Ishikawa (cell line): ENCODE results near the gene CMTR1.

Source experiments
- CEBPB ChIP-seq: IDR thresholded peaks from 2 replicates; pipeline ENCODE4 v1.6.1; 2012
- CREB1 ChIP-seq: IDR thresholded peaks from 2 replicates; pipeline ENCODE4 v1.6.1; 2012; ENCODE audit warnings: low read depth
- EGR1 ChIP-seq: IDR thresholded peaks from 2 replicates; pipeline ENCODE4 v1.6.1; 2012
- EP300 ChIP-seq: IDR thresholded peaks from 2 replicates; pipeline ENCODE4 v1.6.1; 2012; ENCODE audit warnings: borderline replicate concordance
- FOXM1 ChIP-seq: IDR thresholded peaks from 2 replicates; pipeline ENCODE4 v1.6.1; 2012; ENCODE audit warnings: low read depth, borderline replicate concordance
- MAX ChIP-seq: IDR thresholded peaks from 2 replicates; pipeline ENCODE4 v1.6.1; 2012
- NFIC ChIP-seq: IDR thresholded peaks from 2 replicates; pipeline ENCODE4 v1.6.1; 2012
- RAD21 ChIP-seq: IDR thresholded peaks from 2 replicates; pipeline ENCODE4 v1.6.1; 2012; ENCODE audit warnings: low read depth
- REST ChIP-seq: IDR thresholded peaks from 2 replicates; pipeline ENCODE4 v1.6.1; 2012; ENCODE audit warnings: low read depth, mild to moderate bottlenecking
- TAF1 ChIP-seq: IDR thresholded peaks from 2 replicates; pipeline ENCODE4 v1.6.1; 2012; ENCODE audit warnings: low read depth, mild to moderate bottlenecking
- TCF12 ChIP-seq: IDR thresholded peaks from 2 replicates; pipeline ENCODE4 v1.6.1; 2012; ENCODE audit warnings: low read depth
- TEAD4 ChIP-seq: IDR thresholded peaks from 2 replicates; pipeline ENCODE4 v1.6.1; 2012
- USF1 ChIP-seq: IDR thresholded peaks from 2 replicates; pipeline ENCODE4 v1.6.1; 2012
- YY1 ChIP-seq: IDR thresholded peaks from 2 replicates; pipeline ENCODE4 v1.6.1; 2012; ENCODE audit warnings: low read depth
- ZBTB7A ChIP-seq: IDR thresholded peaks from 2 replicates; pipeline ENCODE4 v1.6.1; 2012; ENCODE audit warnings: low read depth

CMTR1 gene

GRCh38 chr6:37451441-37452193, 18.6 kb downstream of the CMTR1 start:
- no peak for TF ChIP-seq TAF1
- TF ChIP-seq REST = no peak

DNA sequence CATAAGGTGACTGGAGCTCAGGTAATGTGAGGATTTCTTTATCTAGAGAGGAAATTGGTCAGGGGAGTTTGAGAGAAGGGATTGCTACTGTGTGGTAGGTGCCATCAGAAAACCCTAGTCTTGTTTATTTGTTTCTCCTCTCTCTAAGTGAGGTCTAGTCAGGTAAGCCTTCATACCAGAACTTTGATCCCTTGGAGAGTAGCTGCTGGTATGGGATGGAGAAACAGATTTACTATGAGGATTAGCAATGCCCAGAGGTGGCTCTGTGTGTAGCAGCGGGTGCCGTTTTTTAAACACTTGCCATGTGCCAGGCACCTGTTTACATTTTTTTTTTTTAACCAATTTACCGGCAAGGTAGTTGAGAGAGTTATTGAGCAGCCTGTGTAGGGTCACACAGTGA, 19.5 kb downstream of the CMTR1 start:
- TF ChIP-seq EGR1 = no peak
- no peak for TF ChIP-seq REST
- TF ChIP-seq ZBTB7A = no peak
- TF ChIP-seq RAD21 = no peak
- TF ChIP-seq EP300 = no peak
- no peak for TF ChIP-seq MAX
- TF ChIP-seq CREB1 = no peak
- no peak for TF ChIP-seq CEBPB
- TF ChIP-seq YY1 = no peak
- no peak for TF ChIP-seq FOXM1
- TF ChIP-seq NFIC = no peak
- TF ChIP-seq TEAD4 = no peak
- no peak for TF ChIP-seq TAF1
- TF ChIP-seq TCF12 = no peak
- no peak for TF ChIP-seq USF1

- no peak for TF ChIP-seq EP300
- TF ChIP-seq FOXM1 = no peak
- no peak for TF ChIP-seq MAX
- TF ChIP-seq YY1 = no peak
- no peak for TF ChIP-seq CEBPB
- no peak for TF ChIP-seq RAD21
- no peak for TF ChIP-seq NFIC
- TF ChIP-seq ZBTB7A = no peak
- TF ChIP-seq TAF1 = no peak
- no peak for TF ChIP-seq TCF12
- TF ChIP-seq CREB1 = no peak
- no peak for TF ChIP-seq TEAD4
Measured at GRCh38 chr6:37454420-37455140, 21.6 kb downstream of the CMTR1 start.

DNA sequence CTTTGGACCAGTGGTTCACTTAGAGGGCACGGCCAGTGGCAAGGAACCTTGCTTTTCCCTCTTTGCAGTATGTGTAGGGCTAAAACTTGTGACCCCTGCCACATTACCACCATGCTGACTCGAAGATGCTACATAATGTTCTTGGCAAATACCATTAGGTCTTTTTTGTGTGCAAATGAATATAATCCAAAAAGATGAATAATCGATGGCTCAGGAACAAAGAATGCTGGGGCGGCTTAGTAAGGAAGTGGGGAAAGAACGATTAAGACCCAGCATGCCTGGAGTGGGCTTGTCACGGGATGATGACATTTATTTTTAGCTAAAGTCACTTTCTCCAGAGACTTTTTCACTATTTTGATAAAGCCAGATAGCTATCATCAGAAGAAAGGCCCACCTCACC, 23.1 kb downstream of the CMTR1 start:
- TF ChIP-seq REST (no peak), CEBPB (no peak), RAD21 (no peak), EGR1 (no peak), FOXM1 (no peak), YY1 (no peak), TCF12 (no peak), ZBTB7A (no peak), TEAD4 (no peak), NFIC (no peak), MAX (no peak), USF1 (no peak), CREB1 (no peak), TAF1 (no peak), EP300 (no peak)
